SH-SY5Y (cell line): ENCODE data around the gene UBP1.

Experiments used
- GATA2 ChIP-seq: IDR thresholded peaks from 2 replicates; pipeline ENCODE4 v1.6.1; 2011; ENCODE audit warnings: mild to moderate bottlenecking, low read depth, low read length
- GATA3 ChIP-seq: IDR thresholded peaks from 2 replicates; pipeline ENCODE4 v1.6.1; 2011; ENCODE audit warnings: low read depth, mild to moderate bottlenecking, low read length, moderate library complexity

DNA sequence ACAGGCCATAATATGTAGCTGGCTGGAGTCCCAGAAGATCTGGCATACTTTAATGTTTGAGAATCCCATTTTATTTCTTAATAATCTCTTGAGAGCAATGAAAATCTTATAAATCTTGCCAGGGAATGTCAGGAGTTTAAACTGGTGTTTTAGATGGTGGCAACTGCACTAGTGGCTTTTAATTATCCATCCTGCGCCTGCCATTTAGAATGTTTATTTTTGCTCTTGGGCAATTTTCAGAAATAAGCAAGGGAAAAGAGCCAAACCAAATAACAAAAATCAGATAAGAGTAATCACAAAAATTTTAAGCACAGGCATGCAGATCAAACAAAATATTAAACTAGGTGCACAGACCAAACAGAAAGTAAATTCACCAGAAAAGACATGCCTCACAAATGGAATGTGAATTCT, 41.9 kb upstream of the UBP1 start:
- TF ChIP-seq GATA2 (no peak), GATA3 (no peak)
